HepG2 (cell line): Measurements from ENCODE around the gene CCDC17. TPM values are rescaled to one million over a fixed set of nuclear protein-coding genes. Genes with fewer than 3 reads are reported as not detected.
A peak's percentile ranks its signal among the peaks of the same experiment; 100 is the strongest.

Experiments
- ELF4 ChIP-seq: sonication (generic); formaldehyde crosslinking; IDR thresholded peaks from 2 replicates; pipeline ENCODE4 v1.5.0; 2020; ENCODE audit warnings: missing genetic modification reagents, mild to moderate bottlenecking, moderate library complexity, borderline replicate concordance
- KLF12 ChIP-seq: sonication (generic); formaldehyde crosslinking; IDR thresholded peaks from 2 replicates; pipeline ENCODE4 v1.4.0; 2020; ENCODE audit warnings: missing genetic modification reagents, borderline replicate concordance
- MAFF ChIP-seq: IDR thresholded peaks from 2 replicates; pipeline ENCODE4 v1.6.1; 2011; ENCODE audit warnings: low read depth, low read length, improper control_type of control experiment
- MTERF4 ChIP-seq: sonication (generic); formaldehyde crosslinking; IDR thresholded peaks from 2 replicates; pipeline ENCODE4 v1.8.0; 2023; ENCODE audit warnings: mild to moderate bottlenecking, missing genetic modification reagents
- PRDM15 ChIP-seq: sonication (generic); formaldehyde crosslinking; IDR thresholded peaks from 2 replicates; pipeline ENCODE4 v1.4.0; 2020; ENCODE audit warnings: missing genetic modification reagents
- REST ChIP-seq, 2 experiments: IDR thresholded peaks; 2 replicates each; pipeline ENCODE4 v1.6.1; 2011 to 2012; ENCODE audit warnings: low read length in 2 of 2, borderline replicate concordance in 1 of 2, low read depth in 1 of 2, mild to moderate bottlenecking in 1 of 2, moderate library complexity in 1 of 2
- SNRNP70 ChIP-seq: fragments of 200-400 bp; formaldehyde crosslinking; IDR thresholded peaks from 2 replicates; pipeline ENCODE4 v1.6.1; 2017; ENCODE audit warnings: mild to moderate bottlenecking, low read depth, low read length, moderate library complexity
- ZBTB7B ChIP-seq: sonication (generic); formaldehyde crosslinking; IDR thresholded peaks from 2 replicates; pipeline ENCODE4 v1.4.0; 2020; ENCODE audit warnings: missing genetic modification reagents
- ZFP37 ChIP-seq: sonication (generic); formaldehyde crosslinking; IDR thresholded peaks from 2 replicates; pipeline ENCODE4 v1.4.0; 2020; ENCODE audit warnings: missing genetic modification reagents, borderline replicate concordance
- ZNF292 ChIP-seq: sonication (generic); formaldehyde crosslinking; IDR thresholded peaks from 2 replicates; pipeline ENCODE4 v1.8.1; 2022; ENCODE audit warnings: mild to moderate bottlenecking, low read depth, missing genetic modification reagents, borderline replicate concordance
- ZNF567 ChIP-seq: sonication (generic); formaldehyde crosslinking; IDR thresholded peaks from 2 replicates; pipeline ENCODE4 v1.8.1; 2023; ENCODE audit warnings: mild to moderate bottlenecking, missing genetic modification reagents, borderline replicate concordance
- ZNF780A ChIP-seq: sonication (generic); formaldehyde crosslinking; IDR thresholded peaks from 2 replicates; pipeline ENCODE4 v1.8.0; 2022; ENCODE audit warnings: mild to moderate bottlenecking, missing genetic modification reagents, moderate library complexity
- ZXDC ChIP-seq: sonication (generic); formaldehyde crosslinking; IDR thresholded peaks from 2 replicates; pipeline ENCODE4 v1.5.0; 2020; ENCODE audit warnings: mild to moderate bottlenecking, missing genetic modification reagents
- polyA plus RNA-seq, 8 experiments: library from polyadenylated mRNA; depleted of rRNA in 3 of 8; stranded (reverse) in 7 of 8; unstranded in 1 of 8; fragments of >200 nt; fragmentation: Illumina TruSeq in 4 of 8; extraction: Trizol in 4 of 8; gene quantifications; 2 replicates each; pipeline versions ENCODE4 v1.2.1 to v1.2.3, GENCODE V29; 2011 to 2016; ENCODE audit warnings: low read depth in 4 of 8, missing spikeins in 1 of 8, mixed read lengths in 1 of 8; ENCODE audit not compliant: insufficient read depth in 1 of 8
- total RNA-seq, 5 experiments: library from RNA; depleted of rRNA; stranded (reverse); fragments of >200 nt; fragmentation: Illumina TruSeq; extraction: Trizol; gene quantifications; 2 replicates each; pipeline ENCODE4 v1.2.3, GENCODE V29; 2016; ENCODE audit warnings: low read depth in 1 of 5

The CCDC17 gene
- total and polyA plus RNA-seq, 2 of the 13 experiments (the other 11 are each of a cell fraction or from before 2014, with no cell fraction given): 1.5 to 3.3 TPM

GRCh38 chr1:45658171-45658570, 34.3 kb upstream of the CCDC17 start (continued):
- no peak for TF ChIP-seq SNRNP70
- TF ChIP-seq PRDM15 (CRISPR knock-in tag): no peak
- TF ChIP-seq MAFF: no peak
- no peak for TF ChIP-seq REST (IDR thresholded peaks at IDR 0.05; ENCODE audit: borderline replicate concordance in 1 of 2, low read depth in 1 of 2, low read length in 2 of 2)
- TF ChIP-seq ELF4: no peak
- TF ChIP-seq ZFP37 (CRISPR knock-in tag): no peak
- TF ChIP-seq ZNF567 (CRISPR knock-in tag): no peak
- TF ChIP-seq ZBTB7B (CRISPR knock-in tag): peak; percentile 55; the same call in 1 of the 2 replicates
- TF ChIP-seq KLF12: no peak
- no peak for TF ChIP-seq MTERF4
- no peak for TF ChIP-seq ZNF780A (CRISPR knock-in tag)
- no peak for TF ChIP-seq ZNF292 (CRISPR knock-in tag)
- no peak for TF ChIP-seq ZXDC (CRISPR knock-in tag)
